ENCODE measurements around the gene IFT27.

IFT27 gene

DNA sequence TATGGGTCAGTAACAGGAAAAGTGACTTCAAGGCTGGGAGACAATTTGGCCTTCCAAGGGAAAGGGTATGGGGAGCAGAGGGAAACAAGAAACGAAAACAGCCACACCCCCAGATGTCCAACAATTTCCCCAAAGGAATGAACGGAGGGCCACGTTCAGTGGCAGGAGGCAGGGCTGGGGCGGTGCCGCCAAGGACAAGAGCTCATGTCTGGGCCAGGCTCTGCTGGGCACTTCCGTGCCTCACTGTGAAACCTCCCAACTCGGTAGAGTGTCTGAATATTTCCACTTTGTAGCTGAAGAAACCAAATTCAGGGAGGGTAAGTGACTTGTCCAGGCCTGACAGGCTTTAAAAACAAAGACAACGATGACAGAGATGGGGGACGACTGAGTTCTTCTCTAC lies 11.9 kb downstream of the IFT27 start:
- TF ChIP-seq TAF1 (IDR thresholded peaks at IDR 0.05; ENCODE audit: borderline replicate concordance, insufficient read depth, low read length), result no peak
- TF ChIP-seq FOXP2 (optimal IDR thresholded peaks at IDR 0.05; ENCODE audit: borderline replicate concordance, extremely low read depth, extremely low read length, insufficient read depth), result no peak
- TF ChIP-seq SIN3A (IDR thresholded peaks at IDR 0.05; ENCODE audit: borderline replicate concordance, insufficient read depth, low read length), result no peak
- TF ChIP-seq POLR2AphosphoS5 (IDR thresholded peaks at IDR 0.05; ENCODE audit: low read depth, low read length), result no peak
- TF ChIP-seq, protein P1, sequence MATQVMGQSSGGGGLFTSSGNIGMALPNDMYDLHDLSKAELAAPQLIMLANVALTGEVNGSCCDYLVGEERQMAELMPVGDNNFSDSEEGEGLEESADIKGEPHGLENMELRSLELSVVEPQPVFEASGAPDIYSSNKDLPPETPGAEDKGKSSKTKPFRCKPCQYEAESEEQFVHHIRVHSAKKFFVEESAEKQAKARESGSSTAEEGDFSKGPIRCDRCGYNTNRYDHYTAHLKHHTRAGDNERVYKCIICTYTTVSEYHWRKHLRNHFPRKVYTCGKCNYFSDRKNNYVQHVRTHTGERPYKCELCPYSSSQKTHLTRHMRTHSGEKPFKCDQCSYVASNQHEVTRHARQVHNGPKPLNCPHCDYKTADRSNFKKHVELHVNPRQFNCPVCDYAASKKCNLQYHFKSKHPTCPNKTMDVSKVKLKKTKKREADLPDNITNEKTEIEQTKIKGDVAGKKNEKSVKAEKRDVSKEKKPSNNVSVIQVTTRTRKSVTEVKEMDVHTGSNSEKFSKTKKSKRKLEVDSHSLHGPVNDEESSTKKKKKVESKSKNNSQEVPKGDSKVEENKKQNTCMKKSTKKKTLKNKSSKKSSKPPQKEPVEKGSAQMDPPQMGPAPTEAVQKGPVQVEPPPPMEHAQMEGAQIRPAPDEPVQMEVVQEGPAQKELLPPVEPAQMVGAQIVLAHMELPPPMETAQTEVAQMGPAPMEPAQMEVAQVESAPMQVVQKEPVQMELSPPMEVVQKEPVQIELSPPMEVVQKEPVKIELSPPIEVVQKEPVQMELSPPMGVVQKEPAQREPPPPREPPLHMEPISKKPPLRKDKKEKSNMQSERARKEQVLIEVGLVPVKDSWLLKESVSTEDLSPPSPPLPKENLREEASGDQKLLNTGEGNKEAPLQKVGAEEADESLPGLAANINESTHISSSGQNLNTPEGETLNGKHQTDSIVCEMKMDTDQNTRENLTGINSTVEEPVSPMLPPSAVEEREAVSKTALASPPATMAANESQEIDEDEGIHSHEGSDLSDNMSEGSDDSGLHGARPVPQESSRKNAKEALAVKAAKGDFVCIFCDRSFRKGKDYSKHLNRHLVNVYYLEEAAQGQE (IDR thresholded peaks at IDR 0.05; ENCODE audit: insufficient read depth in 1 of 2, low read depth in 2 of 2, low read length in 2 of 2), result no peak

DNA sequence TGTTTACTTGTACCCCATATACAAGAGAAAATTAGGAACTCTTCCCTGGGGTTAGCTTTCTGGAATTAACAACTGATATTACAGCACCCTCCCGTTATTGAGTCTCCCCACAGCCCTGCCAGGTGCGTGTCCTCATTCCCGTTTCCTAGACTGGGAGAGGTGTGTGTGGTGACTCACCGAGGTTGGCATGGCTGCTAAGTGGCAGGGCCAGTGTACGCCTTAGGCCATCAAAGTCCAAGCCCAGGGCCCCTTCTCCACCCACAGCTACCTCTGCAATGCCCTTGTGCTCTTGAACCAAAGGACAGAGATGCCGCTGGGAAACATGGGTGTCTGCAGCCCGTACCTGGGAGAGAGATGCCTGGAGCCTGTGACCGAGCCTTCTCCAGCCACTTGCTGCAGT lies 12.3 kb downstream of the IFT27 start:
- TF ChIP-seq, protein P1 (IDR thresholded peaks at IDR 0.05; ENCODE audit: insufficient read depth in 1 of 2, low read depth in 2 of 2, low read length in 2 of 2), result no peak
- TF ChIP-seq FOXP2 (optimal IDR thresholded peaks at IDR 0.05; ENCODE audit: borderline replicate concordance, extremely low read depth, extremely low read length, insufficient read depth) (no peak), POLR2AphosphoS5 (IDR thresholded peaks at IDR 0.05; ENCODE audit: low read depth, low read length) (no peak), TAF1 (IDR thresholded peaks at IDR 0.05; ENCODE audit: borderline replicate concordance, insufficient read depth, low read length) (no peak), SIN3A (IDR thresholded peaks at IDR 0.05; ENCODE audit: borderline replicate concordance, insufficient read depth, low read length) (no peak)

DNA sequence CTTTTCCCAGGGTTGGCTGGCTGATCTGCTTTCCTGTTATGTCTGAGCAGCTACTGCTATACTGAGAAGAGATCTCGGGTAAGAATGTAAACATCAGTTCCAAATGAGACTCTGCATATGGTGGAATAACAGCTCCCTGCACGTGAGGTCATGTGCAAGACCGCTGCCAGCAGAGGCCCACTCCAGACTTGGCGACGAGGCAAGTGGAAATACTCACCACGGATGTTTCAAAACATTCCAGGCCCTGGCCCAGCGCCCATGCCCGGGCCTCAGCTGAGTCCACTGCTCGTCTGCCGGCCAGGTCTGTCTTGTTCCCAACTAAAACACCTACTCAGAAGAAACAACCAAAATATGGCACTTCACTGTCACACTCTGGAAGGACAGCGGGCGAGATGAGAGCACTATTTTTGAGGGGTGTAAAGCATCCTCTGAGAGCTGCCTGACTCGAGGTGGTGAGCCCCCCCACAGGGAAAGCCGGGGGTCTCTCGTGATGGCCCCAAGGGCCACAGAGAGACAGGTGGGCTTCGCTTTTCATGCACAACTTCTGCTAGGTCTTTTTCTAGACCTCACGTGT lies 13.1 kb downstream of the IFT27 start:
- TF ChIP-seq TAF1 (IDR thresholded peaks at IDR 0.05; ENCODE audit: borderline replicate concordance, insufficient read depth, low read length) (no peak), SIN3A (IDR thresholded peaks at IDR 0.05; ENCODE audit: borderline replicate concordance, insufficient read depth, low read length) (no peak), FOXP2 (optimal IDR thresholded peaks at IDR 0.05; ENCODE audit: borderline replicate concordance, extremely low read depth, extremely low read length, insufficient read depth) (no peak)
- TF ChIP-seq, protein P1 (IDR thresholded peaks at IDR 0.05; ENCODE audit: insufficient read depth in 1 of 2, low read depth in 2 of 2, low read length in 2 of 2), result no peak

DNA sequence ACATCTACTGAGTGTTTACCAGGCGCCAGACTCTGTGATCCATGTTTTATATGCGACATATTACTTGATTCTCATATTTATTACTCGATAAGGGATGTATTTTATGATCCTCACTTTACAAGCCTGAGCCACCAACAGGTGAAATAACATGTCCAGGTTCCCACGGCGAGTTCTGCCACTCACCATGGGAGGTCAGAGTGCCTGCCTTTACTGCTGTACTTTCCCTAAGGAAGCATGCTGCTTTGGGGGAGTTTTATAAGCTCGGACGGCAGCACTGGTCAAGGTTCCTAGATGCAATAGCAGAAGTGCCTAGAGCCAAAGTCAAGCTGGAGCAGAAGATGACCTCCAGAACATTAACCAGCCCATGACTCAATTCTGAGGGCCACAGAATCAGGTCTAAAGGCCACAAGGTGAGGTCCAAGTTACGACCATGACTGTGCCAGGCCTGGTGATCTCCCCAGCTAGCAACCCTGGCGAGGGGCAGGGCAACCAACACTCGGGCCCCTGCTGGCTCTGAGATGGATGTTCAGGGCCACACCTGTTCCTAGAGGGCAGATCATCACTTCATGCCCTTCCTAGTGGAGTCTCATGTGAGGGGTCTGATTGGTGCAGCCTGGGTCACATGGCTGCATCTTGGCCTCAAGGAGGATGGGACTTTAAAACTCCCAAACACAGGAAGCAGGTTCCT lies 14.2 kb downstream of the IFT27 start:
- TF ChIP-seq, protein P1 (IDR thresholded peaks at IDR 0.05; ENCODE audit: insufficient read depth in 1 of 2, low read depth in 2 of 2, low read length in 2 of 2), result no peak
- TF ChIP-seq SIN3A (IDR thresholded peaks at IDR 0.05; ENCODE audit: borderline replicate concordance, insufficient read depth, low read length) (no peak), TAF1 (IDR thresholded peaks at IDR 0.05; ENCODE audit: borderline replicate concordance, insufficient read depth, low read length) (no peak), POLR2AphosphoS5 (IDR thresholded peaks at IDR 0.05; ENCODE audit: low read depth, low read length) (no peak), FOXP2 (optimal IDR thresholded peaks at IDR 0.05; ENCODE audit: borderline replicate concordance, extremely low read depth, extremely low read length, insufficient read depth) (no peak)
